Fibroblast of the conjunctiva (primary cell): ENCODE data around the gene CYP4F11.
"Not testable (repeated sequence)": the region's sequence is repeated elsewhere in the genome, so short reads cannot be mapped to it uniquely, and the experiment has no call there.

Experiments
- DNase-seq: peaks from one replicate; pipeline ENCODE4 v3.0.0-alpha.2; 2010; ENCODE audit warnings: low read depth

CYP4F11 gene

GRCh38 chr19:15934332-15935078 is at the start of gene CYP4F11:
TSS of gene CYP4F11 (minus strand) at chr19:15934529. CDS start at chr19:15934408, 121 bp downstream.
- DNase-seq, result no peak

GRCh38 chr19:15979293-15979692 is 45.0 kb upstream of the CYP4F11 start:
- no peak for DNase-seq

- no peak for DNase-seq
These were observed 43.4 kb upstream of the CYP4F11 start for GRCh38 chr19:15977690-15978089.

GRCh38 chr19:15976836-15977689 is 42.7 kb upstream of the CYP4F11 start:
- no peak for DNase-seq

GRCh38 chr19:15974856-15975255 is 40.5 kb upstream of the CYP4F11 start:
- DNase-seq, result no peak

- DNase-seq, result not testable (repeated sequence)
These were observed 37.7 kb upstream of the CYP4F11 start for GRCh38 chr19:15972043-15972442.

- no peak for DNase-seq
These were observed 37.0 kb upstream of the CYP4F11 start for GRCh38 chr19:15971224-15971780.

GRCh38 chr19:15964231-15964630 is 29.9 kb upstream of the CYP4F11 start:
- no peak for DNase-seq

- DNase-seq, result no peak
These were observed 28.0 kb upstream of the CYP4F11 start for GRCh38 chr19:15962319-15962718.

GRCh38 chr19:15954820-15955219 is 20.5 kb upstream of the CYP4F11 start:
- DNase-seq, result no peak

- no peak for DNase-seq
These were observed 14.1 kb upstream of the CYP4F11 start, which contains the start of gene OR10H4 for GRCh38 chr19:15948223-15949058. TSS of gene OR10H4 (plus strand) at chr19:15949008. CDS start at chr19:15949008, 0 bp downstream.

- DNase-seq, result no peak
These were observed 11.0 kb upstream of the CYP4F11 start for GRCh38 chr19:15945301-15945700.

- DNase-seq, result no peak
These were observed 10.1 kb upstream of the CYP4F11 start for GRCh38 chr19:15944401-15944800.

GRCh38 chr19:15937771-15938170 is 3.4 kb upstream of the CYP4F11 start:
- no peak for DNase-seq

- DNase-seq, result no peak
These were observed 2.6 kb upstream of the CYP4F11 start for GRCh38 chr19:15936950-15937349.

GRCh38 chr19:15936173-15936572 is 1.8 kb upstream of the CYP4F11 start:
- DNase-seq, result no peak

- no peak for DNase-seq
These were observed 906 bp upstream of the CYP4F11 start for GRCh38 chr19:15935167-15935702.

- DNase-seq, result not testable (repeated sequence)
These were observed 483 bp downstream of the CYP4F11 start for GRCh38 chr19:15933761-15934331.

GRCh38 chr19:15928321-15928720 is 6.0 kb downstream of the CYP4F11 start:
- DNase-seq, result no peak

GRCh38 chr19:15926484-15926883 is 7.8 kb downstream of the CYP4F11 start:
- DNase-seq, result no peak

GRCh38 chr19:15923702-15924101 is 10.6 kb downstream of the CYP4F11 start:
- no peak for DNase-seq
